Measurements from ENCODE around the gene DHX40. TPM values are rescaled to one million over a fixed set of nuclear protein-coding genes. Genes with fewer than 3 reads are reported as not detected.

DHX40 gene
- total RNA-seq, 3 donors from 2014 or later: 18.1 to 27.8 (median 19.8) TPM

GRCh38 chr17:59607061-59607460 lies 41.7 kb downstream of the DHX40 start:
- Histone ChIP-seq H3K4me1 (ENCODE audit: low read depth) (no peaks in the 10 kb centered on the region), H3K9me3 (no peaks in the 10 kb centered on the region), H3K36me3 (ENCODE audit: low read depth) (peaks cover 8% of the 10 kb centered on the region), H3K4me3 (no peak overlapping the region)
- ATAC-seq: no peak
- DNase-seq: no peak
- TF ChIP-seq CTCF (IDR thresholded peaks at IDR 0.05): no peak
- intact Hi-C loops (cut with DNase I, micrococcal nuclease): no loop called here

- DNase-seq (peak in 1 of 3 donors; percentile 46), ATAC-seq (no peak)
- peaks cover 8% of the 10 kb centered on the region for H3K36me3 ChIP-seq (ENCODE audit: low read depth)
- H3K4me1 ChIP-seq (ENCODE audit: low read depth): no peaks in the 10 kb centered on the region
- H3K4me3 ChIP-seq: no peak overlapping the region
- intact Hi-C loops (cut with DNase I, micrococcal nuclease): no loop called here
- H3K9me3 ChIP-seq: no peaks in the 10 kb centered on the region
- TF ChIP-seq CTCF (IDR thresholded peaks at IDR 0.05): no peak
Measured at GRCh38 chr17:59607817-59608403, 42.5 kb downstream of the DHX40 start.

GRCh38 chr17:59611503-59611902 lies 46.1 kb downstream of the DHX40 start:
- Histone ChIP-seq H3K9me3 (no peaks in the 10 kb centered on the region), H3K36me3 (ENCODE audit: low read depth) (peaks cover 8% of the 10 kb centered on the region), H3K4me1 (ENCODE audit: low read depth) (no peaks in the 10 kb centered on the region), H3K4me3 (no peak overlapping the region)
- DNase-seq: no peak
- intact Hi-C loops (cut with DNase I, micrococcal nuclease): no loop called here
- no peak for TF ChIP-seq CTCF (IDR thresholded peaks at IDR 0.05)
- no peak for ATAC-seq

GRCh38 chr17:59616253-59616920 lies 51.0 kb downstream of the DHX40 start:
- no peaks in the 10 kb centered on the region for H3K9me3 ChIP-seq
- no peaks in the 10 kb centered on the region for H3K36me3 ChIP-seq (ENCODE audit: low read depth)
- ATAC-seq (no peak), DNase-seq (no peak)
- H3K4me3 ChIP-seq: no peak overlapping the region
- intact Hi-C loops (cut with DNase I, micrococcal nuclease): no loop called here
- H3K4me1 ChIP-seq (ENCODE audit: low read depth): peaks cover 14% of the 10 kb centered on the region
- no peak for TF ChIP-seq CTCF (IDR thresholded peaks at IDR 0.05)

- DNase-seq (no peak), ATAC-seq (no peak)
- intact Hi-C loops (cut with DNase I, micrococcal nuclease): no loop called here
- Histone ChIP-seq H3K36me3 (ENCODE audit: low read depth) (no peaks in the 10 kb centered on the region), H3K4me3 (no peak overlapping the region), H3K4me1 (ENCODE audit: low read depth) (peaks cover 23% of the 10 kb centered on the region), H3K9me3 (no peaks in the 10 kb centered on the region)
- no peak for TF ChIP-seq CTCF (IDR thresholded peaks at IDR 0.05)
Measured at GRCh38 chr17:59617156-59617732, 51.8 kb downstream of the DHX40 start.
